ENCODE measurements around the gene MLLT1. TPM values are rescaled to one million over a fixed set of nuclear protein-coding genes. Genes with fewer than 3 reads are reported as not detected.
"Not testable (repeated sequence)": the region's sequence is repeated elsewhere in the genome, so short reads cannot be mapped to it uniquely, and the experiment has no call there.

MLLT1 gene, protein sequence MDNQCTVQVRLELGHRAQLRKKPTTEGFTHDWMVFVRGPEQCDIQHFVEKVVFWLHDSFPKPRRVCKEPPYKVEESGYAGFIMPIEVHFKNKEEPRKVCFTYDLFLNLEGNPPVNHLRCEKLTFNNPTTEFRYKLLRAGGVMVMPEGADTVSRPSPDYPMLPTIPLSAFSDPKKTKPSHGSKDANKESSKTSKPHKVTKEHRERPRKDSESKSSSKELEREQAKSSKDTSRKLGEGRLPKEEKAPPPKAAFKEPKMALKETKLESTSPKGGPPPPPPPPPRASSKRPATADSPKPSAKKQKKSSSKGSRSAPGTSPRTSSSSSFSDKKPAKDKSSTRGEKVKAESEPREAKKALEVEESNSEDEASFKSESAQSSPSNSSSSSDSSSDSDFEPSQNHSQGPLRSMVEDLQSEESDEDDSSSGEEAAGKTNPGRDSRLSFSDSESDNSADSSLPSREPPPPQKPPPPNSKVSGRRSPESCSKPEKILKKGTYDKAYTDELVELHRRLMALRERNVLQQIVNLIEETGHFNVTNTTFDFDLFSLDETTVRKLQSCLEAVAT
- total RNA-seq: 8.6 TPM

DNA sequence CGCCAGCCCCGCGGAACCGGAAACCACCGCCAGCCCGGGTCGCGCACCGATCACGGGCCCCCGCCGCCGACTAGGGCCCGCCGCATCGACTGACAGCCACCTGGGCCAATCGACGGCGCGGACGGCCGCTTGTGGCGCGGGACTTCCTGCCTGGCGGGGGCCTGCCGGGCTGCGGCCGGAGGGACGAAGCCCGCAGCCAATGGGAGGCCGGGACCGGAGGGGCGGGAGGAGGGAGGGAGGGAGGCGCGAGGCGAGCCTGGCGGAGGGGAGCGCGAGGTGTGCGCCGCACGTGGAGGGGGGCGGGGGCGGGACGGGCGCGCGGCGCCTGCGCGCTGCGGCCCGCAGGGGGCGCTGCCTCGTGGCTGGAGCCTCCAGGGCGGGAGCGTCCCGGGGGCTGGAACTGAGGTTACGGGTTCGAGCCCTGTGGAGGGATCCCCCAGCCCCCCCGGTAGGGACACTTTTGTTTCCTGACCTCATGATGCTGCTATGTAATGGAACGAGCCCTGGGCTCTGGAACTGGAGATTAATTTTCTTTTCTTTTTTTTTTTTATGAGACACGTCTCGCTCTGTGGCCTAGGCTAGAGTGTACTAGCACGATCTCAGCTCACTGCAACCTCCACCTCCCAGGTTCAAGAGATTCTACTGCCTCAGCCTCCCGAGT lies at the start of gene MLLT1:
Gene MLLT1, minus strand, starts transcription at position 45 of the 661 bp plus-strand sequence. CDS start 191 bp downstream, outside the sequence.
- peak; percentile 100 for DNase-seq (ENCODE audit: low spot score in 2 of 2)
- no peak for FAIRE-seq

DNA sequence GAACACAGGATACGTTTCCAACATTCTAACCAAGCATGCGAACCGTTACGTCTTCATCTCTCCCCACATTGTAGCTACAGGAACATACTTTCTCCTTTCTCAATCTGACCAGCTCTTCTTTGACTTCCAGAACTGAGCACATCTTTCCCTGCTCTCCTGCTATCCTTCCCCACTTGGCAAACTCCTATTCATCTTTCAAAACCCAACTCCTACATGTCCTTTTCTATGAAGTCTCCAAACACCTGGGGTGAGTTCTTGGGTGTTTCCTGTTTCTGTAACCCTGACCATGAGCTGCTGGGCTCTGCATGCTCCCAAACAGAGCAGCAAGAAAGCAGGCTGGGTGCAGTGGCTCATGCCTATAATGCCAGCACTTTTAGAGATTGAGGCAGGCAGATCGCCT lies 47.0 kb upstream of the MLLT1 start:
- DNase-seq (ENCODE audit: low spot score in 2 of 2) (no peak), FAIRE-seq (no peak)

- FAIRE-seq (no peak), DNase-seq (ENCODE audit: low spot score in 2 of 2) (no peak)
Measured at GRCh38 chr19:6325614-6326013, 45.8 kb upstream of the MLLT1 start.

DNA sequence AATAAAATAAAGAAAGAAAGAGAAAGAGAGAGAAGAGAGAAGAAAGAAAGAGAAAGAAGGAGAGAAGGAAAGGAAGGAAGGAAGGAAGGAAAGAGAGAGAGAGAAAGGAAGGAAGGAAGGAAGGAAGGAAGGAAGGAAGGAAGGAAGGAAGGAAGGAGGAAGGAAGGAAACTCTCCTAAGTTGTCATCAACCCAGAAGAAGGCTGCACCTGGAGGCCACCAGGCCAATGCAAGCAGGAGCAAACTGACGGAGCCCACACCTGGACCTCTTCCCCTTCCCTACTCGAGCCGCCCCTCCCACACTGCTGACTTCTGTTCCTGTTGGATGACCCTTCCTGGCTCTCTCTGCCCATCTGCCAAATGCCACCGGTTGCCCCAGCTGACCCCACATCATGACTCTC lies 45.0 kb upstream of the MLLT1 start:
- DNase-seq (ENCODE audit: low spot score in 2 of 2) (no peak), FAIRE-seq (no peak)

DNA sequence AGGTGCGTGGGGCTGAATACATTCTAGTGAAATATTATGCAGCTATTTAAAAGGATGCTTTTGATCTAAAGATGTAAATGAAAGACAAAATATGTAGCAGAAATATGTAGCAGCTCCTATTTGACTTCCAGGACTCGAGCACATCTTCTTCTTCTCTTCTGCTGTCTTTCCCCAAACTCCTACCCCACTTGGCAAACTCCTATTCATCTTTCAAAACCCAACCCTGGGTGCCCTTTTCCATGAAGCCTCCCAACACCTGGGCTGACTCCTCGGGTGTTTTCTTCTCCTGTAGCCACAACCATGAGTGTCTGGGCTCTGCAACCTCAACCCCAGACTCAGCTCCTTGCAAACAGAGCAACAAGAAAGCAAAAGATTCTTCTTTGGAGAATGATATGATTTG lies 42.5 kb upstream of the MLLT1 start:
- no peak for FAIRE-seq

GRCh38 chr19:6319376-6319775 lies 39.6 kb upstream of the MLLT1 start:
- DNase-seq (ENCODE audit: low spot score in 2 of 2) (no peak), FAIRE-seq (no peak)

More for the DNA sequence above, 42.5 kb upstream of the MLLT1 start:
- DNase-seq (ENCODE audit: low spot score in 2 of 2): no peak

DNA sequence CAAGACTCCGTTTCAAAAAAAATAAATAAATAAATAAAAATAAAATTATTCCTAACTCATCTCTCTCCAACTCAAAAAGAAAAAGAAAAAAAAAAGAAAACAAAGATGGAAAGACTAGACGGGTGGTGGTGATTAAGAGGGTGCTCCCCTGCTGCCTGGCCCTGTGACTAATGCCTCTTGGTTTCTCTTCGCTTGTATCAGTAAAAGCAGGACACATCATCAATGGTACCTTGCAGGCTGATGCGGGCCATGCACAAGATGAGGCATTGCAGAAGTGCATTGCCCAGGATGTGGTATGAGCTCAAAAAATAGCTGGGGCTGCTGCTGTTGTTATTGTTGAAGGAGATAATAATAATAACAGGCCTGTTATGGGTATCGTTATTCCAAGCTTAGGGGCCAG lies 39.0 kb upstream of the MLLT1 start:
- no peak for FAIRE-seq
- DNase-seq (ENCODE audit: low spot score in 2 of 2): no peak

GRCh38 chr19:6315646-6316045 lies 35.9 kb upstream of the MLLT1 start:
- FAIRE-seq; DNase-seq (ENCODE audit: low spot score in 2 of 2): not testable (repeated sequence)

DNA sequence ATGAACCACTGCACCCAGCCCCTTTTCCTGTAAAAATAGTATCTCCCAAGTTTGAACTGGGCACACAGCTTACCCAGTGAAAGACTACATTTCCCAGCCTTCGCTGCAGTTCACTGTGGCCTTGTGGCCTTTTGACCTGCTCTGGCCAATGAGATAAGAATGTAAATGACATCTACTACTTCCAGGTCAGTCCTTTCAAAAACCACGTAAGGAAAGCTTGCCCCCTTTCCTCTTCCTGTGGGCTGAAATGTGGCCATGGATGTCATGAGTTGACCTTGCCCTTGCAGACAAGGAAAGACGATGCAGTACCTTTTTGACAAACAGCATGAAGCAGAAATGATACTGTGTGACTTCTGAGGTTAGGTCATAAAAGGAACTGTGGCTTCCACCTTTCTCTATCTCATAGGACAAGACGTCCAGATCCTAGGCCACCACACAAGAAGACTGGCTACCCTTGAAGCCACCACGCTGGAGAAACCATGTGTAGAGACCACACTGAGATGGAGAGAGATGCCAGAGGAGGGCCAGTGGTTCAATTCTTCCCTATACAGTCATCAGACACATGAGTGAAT lies 33.7 kb upstream of the MLLT1 start:
- DNase-seq (ENCODE audit: low spot score in 2 of 2) (no peak), FAIRE-seq (no peak)

DNA sequence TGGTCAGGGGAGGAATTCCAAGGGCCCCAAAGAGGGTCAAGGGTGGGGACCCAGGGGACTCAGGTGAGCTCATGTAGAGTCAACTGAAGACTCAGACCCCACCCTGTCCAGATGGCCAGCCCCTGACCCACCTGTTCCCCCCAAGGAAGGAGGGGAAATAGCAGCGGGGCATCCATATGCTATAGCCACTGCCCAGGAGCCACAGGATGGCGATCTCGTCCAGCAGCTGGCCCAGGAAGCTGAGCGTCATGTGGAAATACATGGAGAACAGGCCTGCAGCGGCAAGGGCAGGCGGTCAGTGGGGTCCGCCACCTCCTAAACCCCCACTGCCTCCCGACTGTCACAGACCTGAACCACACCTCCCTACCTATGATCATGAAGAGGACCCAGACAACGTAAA lies 32.2 kb upstream of the MLLT1 start:
- DNase-seq (ENCODE audit: low spot score in 2 of 2): no peak
- no peak for FAIRE-seq

DNA sequence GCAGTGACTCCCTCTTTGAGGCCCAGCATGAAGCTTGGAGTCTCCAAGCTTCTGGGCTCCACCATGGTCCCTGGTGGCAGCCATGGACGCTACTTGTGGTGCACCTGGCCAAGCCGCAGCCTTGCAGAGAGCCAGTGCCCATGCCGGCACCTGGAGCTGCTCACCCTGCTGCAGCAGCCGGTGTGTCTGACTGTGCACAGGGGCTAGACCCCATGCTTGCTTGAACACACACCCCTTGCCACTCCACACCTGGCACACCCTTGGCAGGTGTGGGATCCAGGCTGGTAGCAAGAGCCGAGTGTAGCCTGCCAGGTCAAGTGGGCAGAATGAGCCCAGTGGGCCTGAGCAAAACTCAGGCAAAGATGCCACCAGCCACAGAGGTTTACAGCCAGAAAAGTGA lies 18.6 kb upstream of the MLLT1 start:
- FAIRE-seq (no peak), DNase-seq (ENCODE audit: low spot score in 2 of 2) (no peak)

- DNase-seq (ENCODE audit: low spot score in 2 of 2) (no peak), FAIRE-seq (no peak)
Measured at GRCh38 chr19:6297202-6297601, 17.4 kb upstream of the MLLT1 start.

DNA sequence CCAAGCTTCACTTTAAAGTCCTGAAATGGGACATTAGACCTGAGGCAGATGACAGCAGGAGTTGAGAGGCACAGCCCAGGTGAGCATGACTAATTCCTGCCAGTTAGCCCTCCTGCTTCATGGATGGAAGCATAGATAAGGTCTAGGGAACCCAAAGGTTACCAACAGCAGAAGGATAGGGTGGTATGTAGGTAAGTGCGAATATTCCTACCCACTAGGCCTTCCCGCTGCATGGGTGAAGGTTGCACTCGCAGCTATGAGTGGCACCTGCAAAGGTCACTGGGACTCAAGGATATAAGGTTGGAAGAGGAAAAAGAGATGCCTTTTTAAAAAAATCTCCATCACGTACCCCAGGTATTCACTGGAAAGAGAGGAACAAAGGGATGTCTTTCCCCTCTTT lies 12.2 kb upstream of the MLLT1 start:
- FAIRE-seq (no peak), DNase-seq (ENCODE audit: low spot score in 2 of 2) (no peak)

- FAIRE-seq (no peak), DNase-seq (ENCODE audit: low spot score in 2 of 2) (no peak)
Measured at GRCh38 chr19:6288737-6289136, 9.0 kb upstream of the MLLT1 start.

DNA sequence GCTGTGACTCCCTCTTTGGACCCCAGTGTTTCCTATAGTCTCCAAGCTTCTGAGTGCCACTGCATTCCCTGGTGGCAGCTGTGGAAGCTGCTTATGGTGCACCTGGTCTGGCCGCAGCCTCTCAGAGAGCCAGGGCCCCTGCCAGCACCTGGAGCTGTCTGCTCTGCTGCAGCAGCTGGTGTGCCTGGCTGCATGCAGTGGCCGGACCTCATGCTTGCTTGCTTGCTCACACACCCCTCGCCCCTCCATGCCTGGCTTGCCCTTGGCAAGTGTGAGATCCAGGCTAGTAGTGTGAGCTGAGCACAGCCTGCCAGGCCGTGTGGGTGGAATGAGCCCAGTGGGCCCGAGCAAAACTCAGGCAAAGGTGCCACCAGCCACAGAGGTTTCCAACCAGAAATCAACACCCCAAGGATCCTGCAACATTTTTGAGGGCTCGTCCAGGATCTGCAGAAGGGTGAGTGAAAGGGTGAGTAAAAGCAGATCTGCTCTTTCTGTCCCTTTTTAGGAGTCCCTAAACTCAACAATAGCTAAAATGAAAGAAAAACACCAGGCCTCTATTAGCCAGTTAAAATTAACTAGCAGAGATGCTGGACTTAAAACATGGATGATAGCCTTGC lies 7.6 kb upstream of the MLLT1 start:
- FAIRE-seq (no peak), DNase-seq (ENCODE audit: low spot score in 2 of 2) (no peak)

DNA sequence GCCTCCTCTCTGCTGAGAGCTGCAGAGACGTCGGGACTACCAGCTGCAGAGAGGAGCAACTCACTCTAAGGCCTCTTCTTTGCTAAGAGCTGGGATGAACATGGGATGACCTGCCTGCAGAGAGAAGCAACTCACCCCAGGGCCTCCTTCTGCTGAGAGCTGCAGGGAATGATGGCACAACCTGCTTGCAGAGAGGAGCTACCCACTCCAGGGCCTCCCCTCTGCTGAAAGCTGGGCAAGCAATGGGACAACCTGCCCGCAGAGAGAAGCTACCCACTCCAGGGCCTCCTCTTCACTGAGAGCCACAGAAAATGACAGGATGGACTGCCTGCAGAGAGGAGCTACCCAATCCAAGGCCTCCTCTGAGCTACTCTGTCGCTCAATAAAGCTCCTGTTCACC lies 6.9 kb upstream of the MLLT1 start:
- FAIRE-seq (no peak), DNase-seq (ENCODE audit: low spot score in 2 of 2) (no peak)

DNA sequence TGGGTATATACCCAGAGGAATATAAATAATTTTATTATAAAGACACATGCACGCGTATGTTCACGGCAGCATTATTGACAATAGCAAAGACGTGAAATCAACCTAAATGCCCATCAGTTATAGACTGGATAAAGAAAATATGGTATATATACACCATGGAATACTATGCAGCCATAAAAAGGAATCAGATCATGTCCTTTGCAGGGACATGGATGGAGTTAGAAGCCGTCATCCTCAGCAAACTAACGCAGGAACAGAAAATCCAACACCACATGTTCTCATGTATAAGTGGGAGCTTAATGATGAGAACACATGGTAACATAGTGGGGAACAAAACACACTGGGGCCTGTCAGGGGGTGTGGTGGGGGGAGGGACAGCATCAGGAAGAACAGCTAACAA lies 2.6 kb upstream of the MLLT1 start:
- not testable (repeated sequence) for DNase-seq (ENCODE audit: low spot score in 2 of 2); FAIRE-seq

GRCh38 chr19:6279620-6279930 lies 200 bp downstream of the MLLT1 start:
- DNase-seq (ENCODE audit: low spot score in 2 of 2) (no peak), FAIRE-seq (no peak)

GRCh38 chr19:6278740-6279619 lies 795 bp downstream of the MLLT1 start:
- no peak for DNase-seq (ENCODE audit: low spot score in 2 of 2)
- no peak for FAIRE-seq

- DNase-seq (ENCODE audit: low spot score in 2 of 2) (no peak), FAIRE-seq (no peak)
Measured at GRCh38 chr19:6278051-6278450, 1.7 kb downstream of the MLLT1 start.

Measured in frontal cortex (tissue), 4 donors.